HL-60 (cell line): ENCODE data around the gene GSK3A.
A peak's percentile ranks its signal among the peaks of the same experiment; 100 is the strongest.
"Not testable (repeated sequence)": the region's sequence is repeated elsewhere in the genome, so short reads cannot be mapped to it uniquely, and the experiment has no call there.

Source experiments
- DNase-seq, 2 experiments: peaks; one replicate each; pipeline ENCODE4 v3.0.0-alpha.2; 2010 to 2020; ENCODE audit warnings: low read depth in 1 of 2, low spot score in 1 of 2
- H3K27ac ChIP-seq: fragments of 250-450 bp; sonication (Bioruptor Pico); replicated peaks from 2 replicates; pipeline ENCODE4 v1.5.1; 2020; ENCODE audit warnings: mild to moderate bottlenecking, moderate library complexity
- H3K27me3 ChIP-seq: fragments of 250-450 bp; sonication (Bioruptor Pico); 2 replicates; pipeline ENCODE4 v1.5.1; 2021; ENCODE audit warnings: mild to moderate bottlenecking, moderate library complexity; ENCODE audit not compliant: insufficient read depth, poor library complexity, severe bottlenecking
- H3K4me3 ChIP-seq: replicated peaks from 2 replicates; pipeline ENCODE4 v1.5.1; 2011; ENCODE audit warnings: mild to moderate bottlenecking, control low read depth, low read length; ENCODE audit not compliant: insufficient read depth
- GABPA ChIP-seq: IDR thresholded peaks from 2 replicates; pipeline ENCODE4 v1.6.1; 2012; ENCODE audit warnings: low read depth
- POLR2AphosphoS5 ChIP-seq: IDR thresholded peaks from 2 replicates; pipeline ENCODE4 v1.6.1; 2012; ENCODE audit warnings: low read depth
- SPI1 ChIP-seq: IDR thresholded peaks from 2 replicates; pipeline ENCODE4 v1.6.1; 2012; ENCODE audit warnings: low read depth, mild to moderate bottlenecking, borderline replicate concordance
- TF ChIP-seq, protein P1 (sequence below): IDR thresholded peaks from one replicate; pipeline ENCODE4 v1.5.1; 2011; ENCODE audit warnings: low read length, control low read depth, inconsistent platforms; ENCODE audit not compliant: insufficient read depth
- TF ChIP-seq, protein P2 (sequence below): IDR thresholded peaks from 2 replicates; pipeline ENCODE4 v1.6.1; 2012; ENCODE audit warnings: low read depth; ENCODE audit not compliant: insufficient replicate concordance

GSK3A gene

GRCh38 chr19:42266928-42267603 lies 24.7 kb upstream of the GSK3A start:
- H3K4me3 ChIP-seq, DNase-seq, H3K27ac ChIP-seq, H3K27me3 ChIP-seq: not testable (repeated sequence)

- not testable (repeated sequence) for H3K27ac ChIP-seq, H3K27me3 ChIP-seq, DNase-seq, H3K4me3 ChIP-seq
Observed at GRCh38 chr19:42266105-42266504, 23.7 kb upstream of the GSK3A start.

DNA sequence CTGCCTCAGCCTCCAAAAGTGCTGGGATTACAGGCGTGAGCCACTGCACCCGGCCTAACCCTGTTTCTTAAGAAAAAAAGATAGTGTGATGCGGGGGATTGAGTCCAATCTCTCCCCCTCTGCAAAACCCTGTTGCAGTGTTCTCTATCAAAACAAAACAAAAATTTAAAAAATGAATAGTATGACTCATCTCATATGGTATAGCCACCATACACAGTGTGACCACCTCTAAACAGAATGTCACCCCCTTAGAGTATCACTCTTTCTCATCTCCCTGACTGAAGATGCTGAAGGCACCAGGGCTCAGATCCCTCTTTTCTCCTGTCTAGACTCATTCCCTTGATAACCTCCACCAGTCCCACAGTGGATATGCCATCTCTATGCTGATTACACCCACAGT lies 19.4 kb upstream of the GSK3A start:
- H3K27ac ChIP-seq = no peak overlapping the region

GRCh38 chr19:42257842-42258241 lies 15.4 kb upstream of the GSK3A start:
- H3K4me3 ChIP-seq = not testable (repeated sequence)

More for the DNA sequence above, 19.4 kb upstream of the GSK3A start:
- Histone ChIP-seq H3K4me3 (no peak overlapping the region), H3K27me3 (no peaks in the 10 kb centered on the region)
- DNase-seq = no peak
- no peak for TF ChIP-seq SPI1
- TF ChIP-seq, protein P1, sequence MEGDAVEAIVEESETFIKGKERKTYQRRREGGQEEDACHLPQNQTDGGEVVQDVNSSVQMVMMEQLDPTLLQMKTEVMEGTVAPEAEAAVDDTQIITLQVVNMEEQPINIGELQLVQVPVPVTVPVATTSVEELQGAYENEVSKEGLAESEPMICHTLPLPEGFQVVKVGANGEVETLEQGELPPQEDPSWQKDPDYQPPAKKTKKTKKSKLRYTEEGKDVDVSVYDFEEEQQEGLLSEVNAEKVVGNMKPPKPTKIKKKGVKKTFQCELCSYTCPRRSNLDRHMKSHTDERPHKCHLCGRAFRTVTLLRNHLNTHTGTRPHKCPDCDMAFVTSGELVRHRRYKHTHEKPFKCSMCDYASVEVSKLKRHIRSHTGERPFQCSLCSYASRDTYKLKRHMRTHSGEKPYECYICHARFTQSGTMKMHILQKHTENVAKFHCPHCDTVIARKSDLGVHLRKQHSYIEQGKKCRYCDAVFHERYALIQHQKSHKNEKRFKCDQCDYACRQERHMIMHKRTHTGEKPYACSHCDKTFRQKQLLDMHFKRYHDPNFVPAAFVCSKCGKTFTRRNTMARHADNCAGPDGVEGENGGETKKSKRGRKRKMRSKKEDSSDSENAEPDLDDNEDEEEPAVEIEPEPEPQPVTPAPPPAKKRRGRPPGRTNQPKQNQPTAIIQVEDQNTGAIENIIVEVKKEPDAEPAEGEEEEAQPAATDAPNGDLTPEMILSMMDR = no peak
- TF ChIP-seq GABPA = no peak
- TF ChIP-seq, protein P2, sequence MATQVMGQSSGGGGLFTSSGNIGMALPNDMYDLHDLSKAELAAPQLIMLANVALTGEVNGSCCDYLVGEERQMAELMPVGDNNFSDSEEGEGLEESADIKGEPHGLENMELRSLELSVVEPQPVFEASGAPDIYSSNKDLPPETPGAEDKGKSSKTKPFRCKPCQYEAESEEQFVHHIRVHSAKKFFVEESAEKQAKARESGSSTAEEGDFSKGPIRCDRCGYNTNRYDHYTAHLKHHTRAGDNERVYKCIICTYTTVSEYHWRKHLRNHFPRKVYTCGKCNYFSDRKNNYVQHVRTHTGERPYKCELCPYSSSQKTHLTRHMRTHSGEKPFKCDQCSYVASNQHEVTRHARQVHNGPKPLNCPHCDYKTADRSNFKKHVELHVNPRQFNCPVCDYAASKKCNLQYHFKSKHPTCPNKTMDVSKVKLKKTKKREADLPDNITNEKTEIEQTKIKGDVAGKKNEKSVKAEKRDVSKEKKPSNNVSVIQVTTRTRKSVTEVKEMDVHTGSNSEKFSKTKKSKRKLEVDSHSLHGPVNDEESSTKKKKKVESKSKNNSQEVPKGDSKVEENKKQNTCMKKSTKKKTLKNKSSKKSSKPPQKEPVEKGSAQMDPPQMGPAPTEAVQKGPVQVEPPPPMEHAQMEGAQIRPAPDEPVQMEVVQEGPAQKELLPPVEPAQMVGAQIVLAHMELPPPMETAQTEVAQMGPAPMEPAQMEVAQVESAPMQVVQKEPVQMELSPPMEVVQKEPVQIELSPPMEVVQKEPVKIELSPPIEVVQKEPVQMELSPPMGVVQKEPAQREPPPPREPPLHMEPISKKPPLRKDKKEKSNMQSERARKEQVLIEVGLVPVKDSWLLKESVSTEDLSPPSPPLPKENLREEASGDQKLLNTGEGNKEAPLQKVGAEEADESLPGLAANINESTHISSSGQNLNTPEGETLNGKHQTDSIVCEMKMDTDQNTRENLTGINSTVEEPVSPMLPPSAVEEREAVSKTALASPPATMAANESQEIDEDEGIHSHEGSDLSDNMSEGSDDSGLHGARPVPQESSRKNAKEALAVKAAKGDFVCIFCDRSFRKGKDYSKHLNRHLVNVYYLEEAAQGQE = no peak
- no peak for TF ChIP-seq POLR2AphosphoS5

DNA sequence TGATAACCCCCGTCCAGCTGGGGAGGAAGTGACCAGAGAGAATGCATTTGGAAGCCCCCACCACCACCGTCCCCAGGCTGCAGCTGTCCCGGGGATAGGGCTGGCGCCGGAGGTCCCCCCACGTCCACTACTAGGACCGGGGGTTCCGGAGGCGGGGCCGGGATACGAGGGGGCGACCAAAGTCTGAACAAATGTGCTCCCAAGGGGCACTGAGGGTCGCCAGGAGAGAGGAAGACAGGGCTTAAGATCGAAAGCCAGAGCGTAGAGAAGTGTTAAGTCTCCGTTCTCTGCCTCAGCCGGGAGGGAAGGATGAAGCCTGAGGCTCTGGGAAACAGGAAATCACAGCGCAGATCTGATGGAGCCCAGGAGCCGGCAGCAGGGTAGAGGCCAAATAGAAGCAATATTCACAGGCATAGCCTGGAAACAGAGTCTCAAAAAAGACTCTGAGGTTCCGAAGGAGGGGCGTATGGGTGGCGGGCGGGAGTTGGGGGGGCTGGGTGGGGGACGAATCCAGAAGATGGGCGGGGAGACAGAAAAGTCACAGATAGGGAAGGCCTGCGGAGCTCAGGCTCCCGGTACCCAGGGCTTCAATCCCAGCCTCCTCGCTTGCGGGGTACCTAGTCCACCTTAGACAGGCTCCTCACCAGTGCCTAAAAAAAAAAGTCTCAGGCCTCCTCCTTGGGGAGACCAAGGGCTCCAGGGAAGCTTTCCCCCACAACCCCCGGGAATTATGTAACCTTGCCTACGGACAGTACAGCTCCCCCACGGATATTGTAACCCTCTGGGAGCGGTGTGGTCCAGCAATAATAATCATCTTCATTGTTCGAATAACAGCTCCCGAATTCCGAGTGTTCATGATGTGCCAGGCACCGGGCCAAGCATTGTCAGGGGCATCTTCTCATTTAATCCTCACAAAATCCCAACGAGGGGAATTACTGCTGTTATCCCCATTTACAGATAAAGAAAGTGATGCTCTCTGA lies 13.7 kb upstream of the GSK3A start:
- H3K27ac ChIP-seq = no peak overlapping the region
- DNase-seq = no peak
- peaks cover 7% of the 10 kb centered on the region for H3K27me3 ChIP-seq
- TF ChIP-seq SPI1 (no peak), GABPA (no peak), POLR2AphosphoS5 (no peak)
- TF ChIP-seq, protein P2 = no peak
- TF ChIP-seq, protein P1 = no peak
- peak overlapping the region; percentile 92 for H3K4me3 ChIP-seq

More at GRCh38 chr19:42257842-42258241, 15.4 kb upstream of the GSK3A start:
- not testable (repeated sequence) for H3K27me3 ChIP-seq, DNase-seq, H3K27ac ChIP-seq
